Measurements from ENCODE around the gene CAVIN2. TPM values are rescaled to one million over a fixed set of nuclear protein-coding genes. Genes with fewer than 3 reads are reported as not detected.

Gene CAVIN2
- total RNA-seq, 1 donor from 2014 or later = 50.6 TPM

- H3K4me1 ChIP-seq = peaks cover 33% of the 10 kb centered on the region
Measured at GRCh38 chr2:191866195-191866594, 19.3 kb upstream of the CAVIN2 start.

GRCh38 chr2:191864628-191865374, 17.9 kb upstream of the CAVIN2 start:
- no peak overlapping the region for H3K4me3 ChIP-seq
- TF ChIP-seq POLR2A (IDR thresholded peaks at IDR 0.05) (no peak), CTCF (IDR thresholded peaks at IDR 0.05) (no peak), POLR2AphosphoS5 (IDR thresholded peaks at IDR 0.05; ENCODE audit: insufficient read depth in 1 of 2, low read depth in 1 of 2) (no peak)
- H3K27me3 ChIP-seq = no peaks in the 10 kb centered on the region
- H3K9me3 ChIP-seq = no peaks in the 10 kb centered on the region
- intact Hi-C loops (cut with DNase I) = no loop called here
- H3K4me1 ChIP-seq = peaks cover 33% of the 10 kb centered on the region
- no peaks in the 10 kb centered on the region for H3K36me3 ChIP-seq
- H3K27ac ChIP-seq = no peak overlapping the region
- no peak for DNase-seq (ENCODE audit: extremely low spot score in 2 of 2)

More at GRCh38 chr2:191866195-191866594, 19.3 kb upstream of the CAVIN2 start:
- Histone ChIP-seq H3K27ac (peak overlapping the region; percentile 75), H3K36me3 (no peaks in the 10 kb centered on the region), H3K4me3 (no peak overlapping the region), H3K9me3 (no peaks in the 10 kb centered on the region), H3K27me3 (no peaks in the 10 kb centered on the region)
- TF ChIP-seq POLR2AphosphoS5 (IDR thresholded peaks at IDR 0.05; ENCODE audit: insufficient read depth in 1 of 2, low read depth in 1 of 2) (no peak), CTCF (IDR thresholded peaks at IDR 0.05) (no peak), POLR2A (IDR thresholded peaks at IDR 0.05) (no peak)
- DNase-seq (ENCODE audit: extremely low spot score in 2 of 2) = no peak
- intact Hi-C loops (cut with DNase I) = no loop called here

DNA sequence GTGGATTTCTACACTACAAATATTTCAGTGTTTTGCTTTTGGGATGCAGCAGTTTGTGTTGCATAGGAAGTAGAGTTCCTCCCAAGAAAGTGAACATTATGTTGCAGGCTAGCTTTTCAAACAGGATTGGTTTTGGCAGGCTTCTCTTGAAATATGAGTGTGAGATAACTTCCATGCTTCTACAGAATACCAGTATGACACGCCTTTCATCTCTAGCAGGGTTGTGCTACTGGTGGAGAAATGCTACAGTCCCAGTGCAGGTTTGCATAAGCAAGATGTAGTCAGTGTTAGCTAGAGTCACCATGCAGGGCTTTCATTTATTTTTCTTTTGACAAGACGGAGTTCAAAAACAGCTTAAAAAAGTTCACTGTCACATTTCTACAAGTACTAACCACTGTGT, 17.1 kb upstream of the CAVIN2 start:
- H3K27ac ChIP-seq = no peak overlapping the region
- no peak overlapping the region for H3K4me3 ChIP-seq
- H3K36me3 ChIP-seq = no peaks in the 10 kb centered on the region
- TF ChIP-seq CTCF (IDR thresholded peaks at IDR 0.05) = no peak
- TF ChIP-seq POLR2A (IDR thresholded peaks at IDR 0.05) = no peak
- no peak for TF ChIP-seq POLR2AphosphoS5 (IDR thresholded peaks at IDR 0.05; ENCODE audit: insufficient read depth in 1 of 2, low read depth in 1 of 2)
- DNase-seq (ENCODE audit: extremely low spot score in 2 of 2) = no peak
- H3K4me1 ChIP-seq = peaks cover 33% of the 10 kb centered on the region
- intact Hi-C loops (cut with DNase I) = no loop called here
- H3K9me3 ChIP-seq = no peaks in the 10 kb centered on the region
- H3K27me3 ChIP-seq = no peaks in the 10 kb centered on the region

GRCh38 chr2:191862156-191862775, 15.4 kb upstream of the CAVIN2 start:
- no peak overlapping the region for H3K4me3 ChIP-seq
- no peak for DNase-seq (ENCODE audit: extremely low spot score in 2 of 2)
- no peak overlapping the region for H3K27ac ChIP-seq
- no peaks in the 10 kb centered on the region for H3K9me3 ChIP-seq
- peaks cover 24% of the 10 kb centered on the region for H3K4me1 ChIP-seq
- intact Hi-C loops (cut with DNase I) = no loop called here
- no peaks in the 10 kb centered on the region for H3K27me3 ChIP-seq
- TF ChIP-seq CTCF (IDR thresholded peaks at IDR 0.05) (no peak), POLR2A (IDR thresholded peaks at IDR 0.05) (no peak), POLR2AphosphoS5 (IDR thresholded peaks at IDR 0.05; ENCODE audit: insufficient read depth in 1 of 2, low read depth in 1 of 2) (no peak)
- no peaks in the 10 kb centered on the region for H3K36me3 ChIP-seq
